Neural progenitor cell (in vitro differentiated cells): ENCODE measurements around the gene ANKRD66. TPM values are rescaled to one million over a fixed set of nuclear protein-coding genes. Genes with fewer than 3 reads are reported as not detected.

Source experiments
- DNase-seq: peaks from one replicate; pipeline ENCODE4 v3.0.0-alpha.2; 2016; ENCODE audit warnings: low spot score
- H2AFZ ChIP-seq: fragments of 200-600 bp; sonication (generic); replicated peaks from 2 replicates; pipeline ENCODE4 v1.6.1; 2016; ENCODE audit warnings: antibody characterized with exemption
- H3F3A ChIP-seq: fragments of 200-600 bp; sonication (generic); 2 replicates; pipeline ENCODE4 v1.6.1; 2016; ENCODE audit warnings: antibody characterized with exemption, low read depth
- H3K27ac ChIP-seq: fragments of 200-600 bp; sonication (generic); 2 replicates; pipeline ENCODE4 v1.5.1; 2016; ENCODE audit warnings: mild to moderate bottlenecking
- H3K27me3 ChIP-seq: fragments of 200-600 bp; sonication (generic); 2 replicates; pipeline ENCODE4 v1.6.1; 2016; ENCODE audit warnings: mild to moderate bottlenecking, moderate library complexity
- H3K36me3 ChIP-seq: fragments of 200-600 bp; sonication (generic); 2 replicates; pipeline ENCODE4 v1.5.1; 2016
- H3K4me1 ChIP-seq: fragments of 200-600 bp; sonication (generic); 2 replicates; pipeline ENCODE4 v1.6.1; 2016; ENCODE audit warnings: mixed run types
- H3K4me2 ChIP-seq: fragments of 200-600 bp; sonication (generic); 2 replicates; pipeline ENCODE4 v1.6.1; 2016
- H3K4me3 ChIP-seq: fragments of 200-600 bp; sonication (generic); 2 replicates; pipeline ENCODE4 v1.5.1; 2016
- H3K79me2 ChIP-seq: fragments of 200-600 bp; sonication (generic); 2 replicates; pipeline ENCODE4 v1.6.1; 2016; ENCODE audit warnings: low read depth
- H3K9ac ChIP-seq: fragments of 200-600 bp; sonication (generic); 2 replicates; pipeline ENCODE4 v1.6.1; 2016
- H3K9me3 ChIP-seq: fragments of 200-600 bp; sonication (generic); 2 replicates; pipeline ENCODE4 v1.5.1; 2016; ENCODE audit warnings: low read depth
- H4K20me1 ChIP-seq: fragments of 200-600 bp; sonication (generic); 2 replicates; pipeline ENCODE4 v1.6.1; 2016; ENCODE audit warnings: low read depth
- H3K27ac Mint-ChIP-seq: 3 replicates; pipeline ENCODE4 v1.8.0; 2021; ENCODE audit warnings: mixed read lengths
- H3K27me3 Mint-ChIP-seq: 2 replicates; pipeline ENCODE4 v1.8.0; 2022; ENCODE audit warnings: low read depth, mild to moderate bottlenecking, inconsistent platforms, moderate library complexity, mixed read lengths; ENCODE audit not compliant: insufficient read depth
- H3K36me3 Mint-ChIP-seq: 3 replicates; pipeline ENCODE4 v1.8.0; 2021; ENCODE audit warnings: mixed read lengths
- H3K4me1 Mint-ChIP-seq: 3 replicates; pipeline ENCODE4 v1.8.0; 2021; ENCODE audit warnings: mixed read lengths
- H3K4me3 Mint-ChIP-seq: 3 replicates; pipeline ENCODE4 v1.8.0; 2021; ENCODE audit warnings: mild to moderate bottlenecking, moderate library complexity, mixed read lengths
- H3K9me3 Mint-ChIP-seq: 3 replicates; pipeline ENCODE4 v1.8.0; 2020; ENCODE audit warnings: mixed read lengths
- EZH2 ChIP-seq: fragments of 200-600 bp; sonication (generic); IDR thresholded peaks from 2 replicates; pipeline ENCODE4 v1.6.1; 2017; ENCODE audit warnings: antibody characterized with exemption, mild to moderate bottlenecking, moderate library complexity
- EZH2phosphoT487 ChIP-seq: fragments of 200-600 bp; sonication (generic); IDR thresholded peaks from 2 replicates; pipeline ENCODE4 v1.6.1; 2017; ENCODE audit warnings: antibody characterized with exemption
- total RNA-seq: library from RNA; depleted of rRNA; stranded (reverse); fragments of >200 nt; gene quantifications from 2 replicates; pipeline ENCODE4 v1.2.3, GENCODE V29; 2015; ENCODE audit warnings: low replicate concordance
- TF ChIP-seq, protein P1 (sequence below): fragments of 200-600 bp; sonication (generic); IDR thresholded peaks from 2 replicates; pipeline ENCODE4 v1.5.1; 2017; ENCODE audit warnings: antibody characterized with exemption, mild to moderate bottlenecking

The ANKRD66 gene
- total RNA-seq, 1 donor from 2014 or later, result not detected

DNA sequence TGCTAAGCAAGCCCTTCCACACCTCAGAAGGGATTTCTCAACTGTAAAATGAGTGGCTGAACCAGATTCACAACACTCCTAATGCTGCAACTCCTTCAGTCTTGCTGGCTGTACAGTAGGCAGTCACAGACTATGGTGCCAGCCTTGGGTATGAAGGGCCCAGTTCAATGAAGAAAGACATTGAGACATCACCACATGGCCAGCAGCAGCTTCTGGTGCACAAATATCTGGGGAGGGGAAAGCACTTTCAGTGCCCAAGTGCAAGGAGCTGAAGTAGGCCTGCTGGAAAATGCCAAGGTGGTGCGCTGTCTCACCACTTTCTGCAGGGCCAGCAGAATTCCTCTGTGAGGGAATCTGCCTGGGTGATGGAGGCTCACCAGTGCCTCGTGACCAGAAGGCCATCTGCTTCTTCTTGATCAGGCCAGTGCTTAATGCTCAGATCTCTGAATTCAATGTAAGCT is 13.4 kb upstream of the ANKRD66 start:
- Mint-ChIP-seq H3K9me3 (no peaks in the 10 kb centered on the region), H3K4me1 (peaks cover 6% of the 10 kb centered on the region), H3K36me3 (no peaks in the 10 kb centered on the region), H3K4me3 (peak overlapping the region; percentile 94), H3K27me3 (peaks cover 26% of the 10 kb centered on the region), H3K27ac (peak overlapping the region; percentile 52)
- no peaks in the 10 kb centered on the region for H3K36me3 ChIP-seq
- H3K79me2 ChIP-seq, result no peaks in the 10 kb centered on the region
- peak overlapping the region; percentile 96 for H2AFZ ChIP-seq
- H3K27ac ChIP-seq, result no peak overlapping the region
- H3K4me1 ChIP-seq, result no peaks in the 10 kb centered on the region
- H4K20me1 ChIP-seq, result no peaks in the 10 kb centered on the region
- no peak overlapping the region for H3K4me3 ChIP-seq
- TF ChIP-seq EZH2 (no peak), EZH2phosphoT487 (no peak)
- TF ChIP-seq, protein P1, sequence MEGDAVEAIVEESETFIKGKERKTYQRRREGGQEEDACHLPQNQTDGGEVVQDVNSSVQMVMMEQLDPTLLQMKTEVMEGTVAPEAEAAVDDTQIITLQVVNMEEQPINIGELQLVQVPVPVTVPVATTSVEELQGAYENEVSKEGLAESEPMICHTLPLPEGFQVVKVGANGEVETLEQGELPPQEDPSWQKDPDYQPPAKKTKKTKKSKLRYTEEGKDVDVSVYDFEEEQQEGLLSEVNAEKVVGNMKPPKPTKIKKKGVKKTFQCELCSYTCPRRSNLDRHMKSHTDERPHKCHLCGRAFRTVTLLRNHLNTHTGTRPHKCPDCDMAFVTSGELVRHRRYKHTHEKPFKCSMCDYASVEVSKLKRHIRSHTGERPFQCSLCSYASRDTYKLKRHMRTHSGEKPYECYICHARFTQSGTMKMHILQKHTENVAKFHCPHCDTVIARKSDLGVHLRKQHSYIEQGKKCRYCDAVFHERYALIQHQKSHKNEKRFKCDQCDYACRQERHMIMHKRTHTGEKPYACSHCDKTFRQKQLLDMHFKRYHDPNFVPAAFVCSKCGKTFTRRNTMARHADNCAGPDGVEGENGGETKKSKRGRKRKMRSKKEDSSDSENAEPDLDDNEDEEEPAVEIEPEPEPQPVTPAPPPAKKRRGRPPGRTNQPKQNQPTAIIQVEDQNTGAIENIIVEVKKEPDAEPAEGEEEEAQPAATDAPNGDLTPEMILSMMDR, result no peak
- H3K4me2 ChIP-seq, result no peak overlapping the region
- DNase-seq, result no peak
- H3K9me3 ChIP-seq, result no peaks in the 10 kb centered on the region
- H3K9ac ChIP-seq, result no peak overlapping the region
- H3K27me3 ChIP-seq, result peaks cover 35% of the 10 kb centered on the region
- peaks cover 17% of the 10 kb centered on the region for H3F3A ChIP-seq

DNA sequence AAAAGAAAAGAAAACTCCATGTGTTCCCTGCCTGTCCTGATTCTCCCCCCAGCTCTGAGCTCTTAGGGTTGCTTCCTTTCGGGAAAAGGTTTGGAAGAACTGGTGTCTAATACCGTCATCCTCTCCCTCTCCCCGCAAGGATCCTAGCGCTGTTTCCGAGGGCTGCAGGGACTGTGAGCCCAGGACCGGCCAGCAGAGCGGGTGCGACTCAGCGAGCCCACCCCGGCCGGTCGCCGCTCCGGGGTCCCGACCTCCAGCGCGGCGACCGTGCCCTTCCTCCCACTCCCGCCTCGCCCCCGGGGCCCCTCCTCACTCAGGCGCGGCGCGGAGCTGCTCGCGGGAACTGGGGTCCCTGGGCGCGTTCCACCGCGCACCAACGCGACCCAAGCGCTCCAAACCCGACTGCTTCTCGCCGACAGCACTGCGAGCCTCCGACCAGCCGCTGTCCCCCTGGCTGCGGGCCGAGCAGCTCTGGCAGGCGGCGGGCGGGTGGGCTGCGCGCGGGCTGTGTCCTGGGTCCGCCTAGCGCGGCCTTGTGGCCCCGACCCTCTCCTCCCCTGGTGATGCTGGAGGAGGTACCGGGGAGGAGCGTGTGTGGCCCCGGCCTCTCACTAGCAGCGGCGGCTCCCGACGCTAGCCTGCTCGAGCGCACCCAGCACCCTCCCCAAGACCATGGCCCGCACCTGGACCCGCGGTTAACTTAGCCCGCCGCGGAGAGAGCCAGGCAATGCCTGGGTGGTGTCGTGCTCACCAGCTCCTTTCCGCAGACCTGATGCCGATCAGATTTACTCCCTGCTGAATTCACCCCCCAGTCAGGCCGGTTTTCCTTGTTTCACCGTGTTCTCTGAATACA is 11.6 kb upstream of the ANKRD66 start, which contains the start of gene PLA2G7:
TSS of gene PLA2G7 (minus strand) at position 509 of the 853 bp plus-strand sequence. CDS start 12,484 bp downstream, outside the sequence.
- Histone ChIP-seq H3K9me3 (no peaks in the 10 kb centered on the region), H4K20me1 (no peaks in the 10 kb centered on the region), H3K4me3 (peak within 1 kb of the TSS; percentile 76), H3K79me2 (no peaks in the 10 kb centered on the region), H3F3A (peaks cover 17% of the 10 kb centered on the region), H2AFZ (peak within 1 kb of the TSS; percentile 96), H3K9ac (no peak within 1 kb of the TSS), H3K4me2 (peak within 1 kb of the TSS; percentile 94), H3K27me3 (peaks cover 35% of the 10 kb centered on the region), H3K27ac (no peak within 1 kb of the TSS), H3K36me3 (no peaks in the 10 kb centered on the region), H3K4me1 (no peaks in the 10 kb centered on the region)
- peak within 1 kb of the TSS; percentile 43 for H3K27ac Mint-ChIP-seq
- H3K27me3 Mint-ChIP-seq, result peaks cover 26% of the 10 kb centered on the region
- DNase-seq, result peak; percentile 74
- TF ChIP-seq EZH2, result peak; percentile 43
- peak; percentile 63 for TF ChIP-seq EZH2phosphoT487
- TF ChIP-seq, protein P1, result no peak
- no peaks in the 10 kb centered on the region for H3K9me3 Mint-ChIP-seq
- peaks cover 6% of the 10 kb centered on the region for H3K4me1 Mint-ChIP-seq
- H3K4me3 Mint-ChIP-seq, result peak within 1 kb of the TSS; percentile 94
- no peaks in the 10 kb centered on the region for H3K36me3 Mint-ChIP-seq

DNA sequence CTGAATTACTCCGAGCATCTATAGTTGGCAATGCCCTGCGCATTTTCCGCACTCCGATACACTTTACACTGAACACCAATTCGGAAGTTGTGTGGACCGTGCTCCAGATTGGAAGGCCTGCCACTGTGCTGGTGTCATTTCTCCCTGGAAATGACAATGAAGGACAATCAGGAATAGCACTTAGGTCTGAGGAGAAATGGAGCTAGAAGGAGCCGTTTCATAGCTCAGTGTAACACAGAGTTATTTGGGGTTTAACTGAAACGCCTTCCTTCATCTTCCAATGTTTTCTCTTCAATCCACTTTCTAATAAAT is 11.1 kb upstream of the ANKRD66 start:
- H3K9me3 ChIP-seq, result no peaks in the 10 kb centered on the region
- peak overlapping the region; percentile 94 for H3K4me2 ChIP-seq
- no peak overlapping the region for H3K27ac ChIP-seq
- H3K4me3 ChIP-seq, result peak overlapping the region; percentile 76
- Mint-ChIP-seq H3K27me3 (peaks cover 26% of the 10 kb centered on the region), H3K36me3 (no peaks in the 10 kb centered on the region), H3K4me3 (peak overlapping the region; percentile 90), H3K9me3 (no peaks in the 10 kb centered on the region), H3K27ac (no peak overlapping the region), H3K4me1 (peaks cover 6% of the 10 kb centered on the region)
- no peaks in the 10 kb centered on the region for H4K20me1 ChIP-seq
- no peaks in the 10 kb centered on the region for H3K4me1 ChIP-seq
- no peaks in the 10 kb centered on the region for H3K79me2 ChIP-seq
- H3K36me3 ChIP-seq, result no peaks in the 10 kb centered on the region
- TF ChIP-seq EZH2, result no peak
- TF ChIP-seq, protein P1, result no peak
- no peak for TF ChIP-seq EZH2phosphoT487
- H2AFZ ChIP-seq, result peak overlapping the region; percentile 96
- no peak for DNase-seq
- H3K9ac ChIP-seq, result no peak overlapping the region
- peaks cover 17% of the 10 kb centered on the region for H3F3A ChIP-seq
- H3K27me3 ChIP-seq, result peaks cover 35% of the 10 kb centered on the region
